Inferior parietal cortex (tissue), 1 donor: ENCODE results near the gene ETS1.
A peak's percentile ranks its signal among the peaks of the same experiment; 100 is the strongest.

ENCODE experiments used
- DNase-seq: peaks from one replicate; pipeline ENCODE4 v3.0.0-alpha.2; 2016; ENCODE audit errors: extremely low spot score

Gene ETS1

DNA sequence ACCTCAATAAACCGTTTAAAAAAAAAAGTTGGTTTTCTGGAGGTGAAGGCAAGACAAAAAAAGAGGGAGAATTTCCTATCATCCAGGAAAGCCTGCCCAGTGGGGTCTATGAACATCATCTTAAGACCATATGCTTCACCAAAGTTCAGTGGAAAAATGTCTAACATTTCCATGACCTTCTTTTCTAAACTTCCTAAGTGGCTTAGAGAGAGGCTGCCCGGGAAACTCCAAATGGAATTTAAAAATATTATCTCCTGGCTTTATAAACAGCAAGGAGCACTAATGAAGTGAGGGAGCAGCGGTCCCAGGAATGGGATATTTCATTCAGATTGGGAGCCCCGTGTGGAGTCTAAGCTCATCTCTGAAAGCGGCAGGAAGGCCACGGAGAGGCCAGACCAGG is 46.9 kb downstream of the ETS1 start:
- no peak for DNase-seq

DNA sequence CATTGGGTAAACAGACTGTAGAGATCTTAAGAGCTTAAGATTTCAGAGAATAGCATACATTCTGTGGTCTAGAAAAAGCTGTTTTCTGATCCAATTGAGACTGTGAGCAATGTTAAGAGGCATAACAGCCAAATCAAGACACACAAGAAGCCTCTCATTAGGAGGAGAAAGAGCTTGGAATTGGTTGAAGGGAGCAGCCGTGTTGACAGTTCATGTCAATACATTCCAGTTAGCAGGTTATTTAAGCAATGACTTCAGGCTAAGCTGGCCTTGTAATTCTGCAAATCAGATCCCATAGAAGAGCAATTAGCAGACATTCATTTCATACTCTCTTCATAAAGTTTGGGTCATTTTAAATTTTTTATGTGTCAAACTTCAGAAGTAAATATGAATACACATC is 50.9 kb downstream of the ETS1 start:
- no peak for DNase-seq

DNA sequence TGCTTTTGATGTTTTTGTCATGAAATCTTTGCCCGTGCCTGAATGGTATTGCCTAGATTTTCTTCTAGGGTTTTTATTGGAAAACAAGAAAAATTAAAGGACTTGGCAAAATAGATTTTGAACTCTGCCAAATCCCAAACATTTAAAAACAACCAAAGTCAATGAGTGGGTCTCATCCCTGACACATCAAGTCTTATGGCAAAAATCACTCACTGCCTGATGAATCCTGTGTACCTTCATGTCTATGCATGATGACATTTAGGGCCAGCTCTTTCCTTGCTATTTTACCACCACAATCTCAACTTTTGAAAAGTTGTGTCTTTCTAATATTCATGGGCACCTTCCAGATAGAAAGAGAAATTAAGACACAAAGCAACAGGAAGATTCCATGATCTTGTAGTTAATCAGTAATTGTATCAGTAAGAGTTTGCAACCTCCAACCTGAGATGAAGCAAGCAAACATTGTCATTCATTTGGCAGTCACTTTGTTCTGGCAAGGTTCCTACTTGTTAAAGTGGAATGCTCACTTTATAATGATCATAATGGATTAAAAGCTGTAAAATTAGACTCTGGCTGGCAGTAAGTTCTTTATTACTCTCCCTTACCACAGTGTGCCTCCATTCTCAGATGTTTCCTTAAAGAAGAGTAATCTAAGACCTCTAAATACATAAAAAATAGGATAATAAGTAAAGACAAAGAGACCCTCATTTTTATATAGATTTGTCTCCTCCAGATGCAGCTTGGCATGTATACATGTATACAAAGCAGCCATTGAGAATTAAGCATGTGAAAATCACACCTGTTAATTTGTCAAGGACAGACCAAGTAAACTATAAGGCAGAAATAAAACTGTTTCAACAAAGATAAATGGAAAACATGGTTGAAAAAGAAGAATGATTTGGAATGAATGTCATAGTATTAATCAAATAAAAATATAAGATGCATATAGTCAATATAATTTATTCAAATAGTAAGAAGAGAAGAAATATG is 51.6 kb downstream of the ETS1 start:
- DNase-seq, result no peak

DNA sequence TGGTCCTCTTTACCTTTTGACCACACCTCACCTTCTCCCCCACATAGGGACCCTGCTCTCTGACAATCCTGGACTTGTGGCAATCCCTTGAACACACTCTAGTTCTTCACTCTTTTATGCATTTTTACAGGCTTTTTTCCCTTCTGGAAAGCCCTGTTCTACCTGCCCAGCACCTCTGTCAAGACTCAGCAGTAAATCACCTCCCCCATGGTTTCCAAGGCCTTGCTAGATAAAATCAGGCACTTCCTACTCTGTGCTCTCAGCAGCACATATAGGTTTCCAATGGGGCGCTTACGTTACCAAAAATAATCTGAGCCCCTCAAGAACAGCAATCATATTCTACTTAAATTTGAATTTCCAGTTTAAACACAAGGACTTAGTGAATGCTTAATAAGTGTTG is 53.9 kb downstream of the ETS1 start:
- DNase-seq, result no peak

DNA sequence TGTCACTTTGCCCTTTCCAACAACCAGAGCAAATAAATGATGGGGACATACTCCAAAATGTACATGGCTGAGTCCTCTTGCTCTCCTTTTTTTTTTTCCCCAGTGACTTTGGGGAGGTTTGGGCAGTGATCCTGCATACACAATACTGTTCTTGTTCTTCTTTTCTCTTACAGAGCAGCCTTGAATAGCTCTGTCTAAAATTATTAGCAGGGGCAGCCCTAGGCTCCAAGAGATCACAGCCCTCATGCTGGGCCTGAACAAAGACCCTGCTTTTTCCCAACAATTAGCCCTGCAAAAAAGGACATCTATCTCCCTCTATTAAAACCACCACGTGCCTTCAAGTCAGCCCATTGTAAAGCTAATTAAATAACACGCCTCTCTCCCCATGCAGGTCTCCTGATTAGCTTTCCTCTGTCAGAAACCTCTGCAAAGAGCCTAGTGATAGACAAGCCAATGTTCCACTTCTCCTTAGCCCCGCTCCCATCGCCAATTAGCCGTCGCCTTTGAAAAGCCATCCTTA is 54.7 kb downstream of the ETS1 start:
- DNase-seq, result no peak

DNA sequence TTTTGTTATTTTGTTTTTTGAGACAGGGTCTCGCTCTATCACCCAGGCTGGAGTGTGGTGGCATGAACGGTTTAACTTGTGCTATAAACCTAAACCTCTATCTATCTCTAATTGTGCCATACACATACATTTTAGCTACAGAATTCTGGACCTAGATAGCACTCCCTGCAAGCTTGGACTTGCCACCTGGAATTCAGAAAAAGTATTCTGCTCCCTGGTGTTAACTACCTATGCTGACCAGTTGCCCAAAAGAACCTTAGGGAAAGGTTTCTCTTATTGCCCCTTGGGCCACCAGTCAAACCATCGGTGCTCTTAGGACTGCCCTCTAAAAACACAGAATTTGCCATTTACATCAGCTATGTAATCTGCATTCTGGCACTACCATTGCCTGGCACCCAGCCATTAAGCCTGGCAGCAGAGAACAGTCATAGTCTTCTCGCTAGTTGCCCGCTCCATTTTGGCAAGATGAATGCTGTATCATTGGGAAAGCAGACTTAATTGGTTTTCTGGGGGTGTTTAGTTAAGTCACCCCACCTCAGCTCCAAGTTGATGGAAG is 55.3 kb downstream of the ETS1 start:
- peak; percentile 84 for DNase-seq

DNA sequence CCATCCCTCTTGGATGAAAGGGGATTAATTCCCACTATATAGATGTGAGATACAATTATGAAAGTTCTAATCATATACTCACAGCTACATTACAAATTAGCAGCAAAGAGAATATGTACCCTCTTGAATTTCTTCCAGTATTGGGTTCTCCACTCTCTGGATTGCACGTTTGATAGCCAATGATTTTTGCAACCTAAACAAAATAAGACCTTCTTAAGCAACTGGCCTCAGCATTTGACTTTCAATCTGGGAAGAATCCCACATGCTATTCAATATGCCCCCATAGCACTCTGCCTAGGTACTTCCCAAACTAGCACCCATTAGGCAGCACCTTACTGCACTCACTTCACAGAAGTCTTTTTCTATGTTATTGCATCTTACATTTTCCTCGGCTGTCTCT is 55.8 kb downstream of the ETS1 start:
- DNase-seq, result no peak

DNA sequence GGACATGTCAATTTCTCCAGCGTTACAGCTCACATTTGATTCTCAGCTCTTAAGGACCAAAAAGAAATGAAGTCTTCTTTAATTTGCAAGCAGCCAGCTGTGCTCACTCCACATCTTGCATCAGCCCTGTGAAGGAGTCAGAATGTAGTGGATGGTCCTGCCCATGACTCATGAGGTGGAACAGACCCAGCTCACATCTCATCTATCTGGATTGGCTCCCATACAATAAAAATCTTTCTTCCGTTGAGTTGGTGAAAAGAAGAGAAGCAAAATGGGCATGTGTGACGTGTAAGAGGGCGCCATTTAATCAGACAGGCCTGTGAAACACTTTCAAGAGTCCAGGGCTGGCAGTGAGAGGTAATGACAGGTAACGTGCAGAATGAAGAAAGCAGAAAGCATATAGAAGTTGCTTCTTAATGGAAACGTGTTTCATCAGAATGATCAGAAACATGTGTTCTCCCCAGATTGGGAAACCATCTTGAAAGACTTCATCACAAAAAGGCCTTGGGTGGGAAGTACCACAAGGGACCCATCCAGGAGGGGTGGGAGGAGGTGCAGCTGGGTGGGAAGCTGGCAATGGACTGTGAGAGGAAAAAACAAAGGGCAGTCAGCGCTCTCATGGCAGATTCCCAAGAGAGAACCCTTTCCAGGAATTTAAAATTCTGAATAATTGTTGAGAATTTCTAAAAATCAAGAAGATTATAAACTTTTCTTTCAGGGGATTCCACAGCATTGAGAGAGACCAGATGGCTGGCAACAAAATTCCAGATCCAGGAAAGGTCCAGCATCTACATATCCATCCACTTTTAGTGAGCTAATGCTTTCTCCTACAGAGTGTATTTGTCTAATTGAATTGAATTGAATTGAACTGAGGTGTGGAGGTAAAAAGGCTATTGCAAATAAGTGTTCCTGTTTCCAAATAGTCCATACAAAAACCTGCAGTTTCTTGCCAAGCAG is 57.0 kb downstream of the ETS1 start:
- DNase-seq, result no peak

DNA sequence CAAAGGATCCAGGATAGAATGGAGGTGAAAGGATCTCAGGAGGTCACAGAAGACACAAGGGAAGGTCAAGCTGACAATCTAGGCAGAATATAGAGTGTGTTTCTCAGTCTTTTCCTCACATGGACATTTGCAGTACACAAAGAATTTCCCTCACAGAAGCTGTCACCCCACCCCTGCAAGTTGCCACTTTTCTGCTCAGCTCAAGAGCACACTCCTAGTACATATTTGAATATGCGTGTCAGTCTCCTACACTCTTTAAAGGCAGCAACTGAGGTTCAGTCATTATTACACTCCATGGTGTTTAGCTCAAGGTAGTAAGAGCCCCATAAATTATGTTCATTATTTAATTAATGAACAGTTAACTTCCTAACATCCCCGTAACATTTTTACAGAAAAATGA is 59.1 kb downstream of the ETS1 start:
- no peak for DNase-seq

DNA sequence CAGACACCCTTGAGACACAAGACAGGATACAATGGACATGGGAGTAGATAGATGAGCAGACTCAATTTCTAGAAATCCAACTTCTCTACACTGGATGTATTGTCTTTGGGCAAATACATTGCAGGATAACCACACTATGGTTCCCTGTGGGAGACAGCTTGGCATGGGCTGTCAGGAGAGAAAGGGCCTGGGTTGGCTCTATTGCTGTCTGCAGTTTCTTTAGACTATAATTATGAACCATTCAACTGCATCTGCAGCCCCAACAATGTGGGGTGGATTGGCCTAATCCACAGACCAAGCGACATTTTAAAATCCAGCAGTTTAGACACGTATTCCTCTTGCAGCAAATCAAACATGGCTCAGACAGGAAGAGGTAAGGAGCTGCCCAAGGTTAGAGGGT is 60.3 kb downstream of the ETS1 start:
- DNase-seq, result no peak

DNA sequence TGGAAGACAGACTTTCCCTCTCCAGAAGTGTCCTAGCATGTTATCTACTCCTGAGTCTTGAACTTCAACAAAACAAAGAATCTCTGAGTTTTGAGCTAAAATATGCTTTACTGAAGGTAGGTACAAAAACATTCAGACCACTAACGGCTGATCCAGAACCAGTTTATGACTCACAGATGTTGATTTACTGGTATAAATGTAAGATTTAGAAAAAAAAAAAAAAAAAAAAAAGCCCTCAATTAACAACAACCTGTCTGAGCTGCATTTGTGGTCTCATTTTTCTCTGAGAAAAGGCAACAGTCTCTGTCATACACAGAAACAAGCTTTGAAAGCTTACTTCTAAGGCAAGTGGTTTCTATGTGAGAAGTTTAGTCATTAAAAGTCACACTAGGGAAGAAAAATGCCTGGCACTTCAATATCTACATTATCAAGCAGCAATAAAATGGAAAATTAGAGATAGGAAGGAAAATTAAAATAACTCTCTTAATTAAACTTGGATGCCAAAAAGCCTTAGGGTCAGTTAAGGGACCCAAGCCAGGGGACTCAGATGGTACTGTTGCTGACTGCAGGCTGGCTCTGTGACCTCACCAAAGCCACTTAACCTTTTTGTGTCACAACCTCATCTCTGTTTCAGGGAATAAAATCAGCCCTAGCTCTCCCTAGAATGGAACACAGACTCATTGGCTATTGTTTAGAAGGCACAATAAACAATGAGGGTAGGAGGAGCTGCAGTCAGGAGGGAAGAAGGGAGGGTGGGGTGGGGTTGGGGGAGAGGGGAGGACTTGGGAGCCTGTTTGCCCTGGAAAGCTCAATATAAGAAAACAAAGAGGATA is 61.7 kb downstream of the ETS1 start:
- no peak for DNase-seq

DNA sequence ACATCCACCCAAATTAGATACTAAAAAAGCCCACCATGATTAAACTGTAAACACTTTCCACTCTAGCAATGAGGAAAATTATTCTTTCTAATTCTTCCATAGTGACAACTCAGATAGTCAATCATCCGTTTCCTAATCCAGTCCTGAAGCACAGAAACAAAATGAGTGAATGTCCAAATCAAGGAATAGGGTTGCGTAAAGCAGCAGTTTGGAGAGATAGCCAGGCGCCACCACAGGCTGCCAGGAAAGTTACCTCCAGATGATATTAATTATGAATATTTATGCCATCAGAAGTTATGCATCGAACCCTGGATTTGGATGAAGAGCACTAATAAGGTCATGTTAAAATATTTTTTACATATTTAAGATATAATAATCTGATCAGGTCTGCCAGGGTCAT is 63.2 kb downstream of the ETS1 start:
- DNase-seq, result no peak

DNA sequence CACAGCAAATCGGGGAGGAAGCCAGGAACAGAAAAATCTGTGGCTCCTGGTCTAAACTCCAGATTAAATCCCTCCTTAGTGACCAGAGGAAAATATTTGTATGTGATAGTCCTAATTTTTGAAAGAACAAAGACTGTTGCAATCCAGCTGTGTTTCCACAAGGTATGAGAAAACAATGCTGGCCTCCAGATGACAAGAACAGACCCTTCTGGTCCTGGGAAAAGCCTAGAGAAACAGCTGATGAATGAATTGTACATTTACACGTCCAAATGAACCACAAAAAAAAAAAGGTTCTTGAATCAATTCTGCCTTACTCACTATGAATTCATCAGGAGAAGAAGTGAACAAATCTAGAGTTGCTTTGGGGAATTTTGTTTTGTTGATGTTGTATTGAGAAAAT is 63.7 kb downstream of the ETS1 start:
- DNase-seq, result no peak

DNA sequence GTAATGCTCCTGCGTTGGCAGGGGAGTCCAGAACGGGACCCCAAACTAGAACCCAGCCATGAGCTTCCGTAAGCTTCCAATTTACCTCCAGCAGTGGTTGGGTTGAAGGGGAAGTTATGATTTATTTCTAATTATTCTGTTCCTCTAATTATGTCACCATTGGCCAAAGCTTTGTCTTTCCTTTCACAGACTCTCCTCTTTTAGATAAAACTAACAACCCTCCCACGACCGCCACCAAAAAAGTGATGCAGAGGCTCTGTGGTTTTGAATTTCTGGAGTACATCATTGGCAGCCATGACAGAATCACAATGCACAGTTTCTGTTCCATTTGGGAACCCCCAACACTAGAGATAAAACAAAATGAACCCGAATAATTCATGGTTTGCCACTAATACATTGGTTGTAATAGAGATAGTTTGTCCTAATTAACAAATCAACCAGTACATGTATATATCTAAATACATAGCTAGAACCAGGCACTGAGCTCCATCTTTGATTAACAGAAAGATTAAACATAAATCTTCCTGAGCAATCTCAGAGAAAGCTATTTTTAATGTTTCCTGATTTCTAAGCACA is 64.3 kb downstream of the ETS1 start:
- no peak for DNase-seq

DNA sequence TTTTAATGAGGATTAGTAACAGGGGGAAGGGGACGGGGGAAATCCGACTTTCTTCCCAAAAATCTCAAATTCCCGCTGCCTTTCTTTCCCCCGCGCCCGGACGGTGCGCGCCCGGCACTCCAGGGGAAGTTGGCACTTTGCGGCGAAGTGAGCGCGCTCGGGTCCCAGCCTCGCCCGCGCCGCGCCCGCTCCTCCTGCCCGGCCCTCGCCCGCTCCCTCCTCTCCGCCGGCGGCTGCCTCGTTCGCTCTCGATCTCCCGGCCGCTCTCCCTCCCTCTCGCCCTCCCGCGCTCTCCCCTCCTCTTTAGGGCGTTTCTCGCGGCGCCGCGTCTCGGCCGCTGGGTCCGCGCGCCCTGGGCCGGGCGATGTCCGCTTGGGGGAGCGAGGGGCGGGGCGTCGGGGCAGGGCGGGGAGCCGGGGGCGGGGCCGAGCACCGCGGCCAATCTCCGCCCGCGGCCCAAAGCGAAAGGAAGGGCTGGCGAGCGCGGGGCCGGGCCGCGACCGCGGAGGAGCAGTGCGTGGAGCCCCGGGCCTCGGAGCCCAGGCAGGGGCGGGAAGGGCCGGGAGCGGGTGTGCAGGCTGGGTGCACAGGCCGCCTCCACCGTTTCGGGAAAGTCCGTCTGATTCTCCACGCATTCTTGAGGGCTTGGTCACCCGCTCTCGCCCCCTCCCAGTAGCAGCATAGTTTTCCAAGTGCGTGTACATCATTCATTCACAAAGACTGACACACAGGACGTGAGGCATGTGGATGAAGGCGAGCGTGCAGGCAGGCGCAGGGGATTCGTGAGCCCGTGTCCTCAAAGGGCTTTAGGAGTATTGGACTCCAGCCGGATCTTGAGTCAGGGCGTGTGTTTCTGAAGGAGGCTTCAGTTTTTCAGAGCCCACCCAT is 65.1 kb downstream of the ETS1 start:
- peak; percentile 79 for DNase-seq

DNA sequence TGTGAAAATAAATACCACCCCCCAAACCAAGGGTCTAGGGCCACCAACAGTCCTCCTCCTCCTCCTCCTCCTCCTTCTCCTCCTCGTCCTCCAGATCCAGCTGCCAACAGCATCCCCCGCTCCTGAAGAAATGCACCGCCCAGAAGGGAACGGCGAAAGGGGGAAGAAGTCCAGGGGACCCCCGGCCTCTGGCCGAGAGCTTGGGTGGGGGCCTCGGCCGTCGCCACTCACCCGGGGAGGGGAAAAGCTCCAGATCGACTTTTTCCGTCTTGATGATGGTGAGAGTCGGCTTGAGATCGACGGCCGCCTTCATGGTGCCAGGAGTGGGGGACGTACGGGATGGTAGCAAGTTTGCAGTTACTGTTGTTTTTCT is 65.7 kb downstream of the ETS1 start:
- no peak for DNase-seq

DNA sequence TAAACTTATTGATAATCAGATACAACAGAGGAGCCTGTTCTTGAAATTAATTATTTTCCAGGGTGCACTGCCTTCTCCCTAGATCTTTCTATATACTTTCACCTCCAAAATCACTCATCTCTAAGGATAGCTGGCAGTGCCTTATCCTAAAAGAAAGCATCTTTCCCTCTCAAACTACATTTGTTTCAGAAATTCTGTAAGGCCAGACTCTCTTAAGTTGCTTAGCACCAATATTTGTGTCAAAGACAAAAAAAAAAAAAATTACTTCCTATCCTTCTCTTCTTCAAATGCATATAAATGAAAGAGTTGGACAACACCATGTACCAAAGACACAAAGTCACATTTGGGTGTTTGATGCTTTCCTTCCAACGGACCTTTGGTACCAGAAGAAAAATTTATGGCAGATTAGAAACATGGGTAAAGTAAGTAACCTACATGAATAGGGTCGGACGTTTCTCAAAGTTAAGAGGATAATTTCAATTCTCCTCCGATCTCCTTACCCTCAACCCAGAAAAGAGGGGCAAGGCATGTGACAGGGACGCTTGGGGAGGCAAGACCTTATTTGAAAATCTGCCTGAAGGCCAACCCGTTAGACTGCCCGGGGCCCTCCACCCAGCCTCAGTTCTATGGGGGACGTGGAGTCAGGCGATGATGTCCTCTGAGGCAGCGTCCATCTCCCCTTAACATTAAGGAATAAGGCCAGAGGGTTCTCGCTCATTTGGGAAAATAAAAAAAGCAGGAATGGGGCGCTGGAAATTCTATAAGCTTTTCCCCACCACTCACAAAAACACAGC is 66.3 kb downstream of the ETS1 start:
- no peak for DNase-seq

DNA sequence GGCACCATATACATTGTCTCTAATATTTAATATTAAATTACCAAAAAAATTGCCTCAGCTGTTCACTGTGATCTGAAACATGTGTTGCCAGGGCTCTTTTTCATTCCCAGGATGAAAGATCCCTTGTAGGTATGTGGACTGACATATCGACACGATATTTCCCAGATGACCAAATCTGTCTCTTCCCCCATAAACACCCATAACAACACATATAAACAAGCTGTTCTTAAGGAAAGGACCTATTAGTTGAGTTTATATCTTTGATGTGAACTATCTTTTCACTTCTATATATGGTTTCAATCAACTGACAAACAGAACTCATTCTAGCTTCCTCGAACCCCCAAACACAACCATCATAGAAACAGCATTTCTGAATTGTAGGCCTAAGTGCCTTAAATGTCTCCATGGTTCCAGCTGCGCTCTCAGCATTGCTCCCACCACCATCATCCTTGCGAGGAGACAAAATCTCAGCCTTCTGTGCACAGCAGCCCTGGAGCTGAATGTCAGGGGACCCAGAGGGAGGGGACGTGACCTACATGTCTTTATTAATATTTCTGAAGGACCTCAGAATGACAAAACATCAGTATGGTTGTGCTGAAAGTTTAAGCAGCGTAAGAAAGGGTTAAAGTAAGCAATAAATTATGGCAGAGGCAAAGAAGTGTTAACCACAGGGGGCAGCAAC is 67.0 kb downstream of the ETS1 start:
- DNase-seq, result no peak
